Motor neuron (in vitro differentiated cells): Measurements from ENCODE around the gene AJM1. TPM values are rescaled to one million over a fixed set of nuclear protein-coding genes. Genes with fewer than 3 reads are reported as not detected.
"Not testable (repeated sequence)": the region's sequence is repeated elsewhere in the genome, so short reads cannot be mapped to it uniquely, and the experiment has no call there.

Experiments
- ATAC-seq, 8 experiments: fragments of 200-7000 bp; cut with Tn5 transposase; replicated peaks in 6 of 8; 2 replicates each; pipeline ENCODE4 v1.8.0; 2021; ENCODE audit warnings: mild to moderate bottlenecking in 8 of 8, moderate library complexity in 8 of 8
- H3K27ac ChIP-seq, 2 donors: fragments of 250-450 bp; sonication (Bioruptor Pico); 2 replicates each; pipeline ENCODE4 v1.9.0; 2021; ENCODE audit warnings: antibody characterized with exemption in 2 of 2, mild to moderate bottlenecking in 2 of 2, moderate library complexity in 1 of 2
- H3K4me1 ChIP-seq, 2 donors: fragments of 250-450 bp; sonication (Bioruptor Pico); replicated peaks in 1 of 2; 2 replicates each; pipeline ENCODE4 v1.6.1; 2021; ENCODE audit warnings: antibody characterized with exemption in 2 of 2, mild to moderate bottlenecking in 2 of 2, moderate library complexity in 1 of 2
- H3K4me3 ChIP-seq, 5 donors: fragments of 250-450 bp; sonication (Bioruptor Pico); 2 replicates each; pipeline ENCODE4 v1.9.0; 2021; ENCODE audit warnings: antibody characterized with exemption in 5 of 5, mild to moderate bottlenecking in 5 of 5, moderate library complexity in 4 of 5
- WGBS, 10 experiments: fragments of 450-650 bp; shearing (Covaris generic); methylation state at CpG; one replicate each; pipeline ENCODE4 v1.0.0; 2022; 5-methylcytosine and 5-hydroxymethylcytosine counted together
- in situ Hi-C, 9 experiments: fragments of 400-800 bp; cut with MboI; loops; one replicate each; pipeline ENCODE4 v1.15.0; 2021; ENCODE audit warnings: low sequenced_read_pairs in 9 of 9, low pct_unique_long_range_greater_than_20kb in 2 of 9; ENCODE audit not compliant: unreplicated experiment in 9 of 9
- total RNA-seq, 8 experiments: library from RNA; unstranded; fragments of 300-600 nt; gene quantifications; 2 replicates each; pipeline versions ENCODE4 v1.2.3 to v1.2.4, GENCODE V29; 2022

AJM1 gene
- total RNA-seq, result 1 to 10 TPM; 1.2 to 5.5 (median 2.6) TPM

GRCh38 chr9:136842380-136842948 lies at the start of gene AJM1:
Gene AJM1, plus strand, starts transcription at chr9:136842478. Its CDS starts 1,937 bp downstream, at chr9:136844415.
- 6% methylated on average over 5 of the region's 27 CpGs; no CpG with 5 or more reads in 9 of the 10 experiments for WGBS, 10 experiments
- Histone ChIP-seq H3K4me3 (peak within 1 kb of the TSS; percentile 39 to 72 (median 44)), H3K27ac (peak within 1 kb of the TSS; percentile 77 to 88), H3K4me1 (peaks cover 49 to 59% of the 10 kb centered on the region in 2 donors)
- peak; percentile 58 to 76 (median 66) for ATAC-seq
- in situ Hi-C loops, result not testable (repeated sequence)

DNA sequence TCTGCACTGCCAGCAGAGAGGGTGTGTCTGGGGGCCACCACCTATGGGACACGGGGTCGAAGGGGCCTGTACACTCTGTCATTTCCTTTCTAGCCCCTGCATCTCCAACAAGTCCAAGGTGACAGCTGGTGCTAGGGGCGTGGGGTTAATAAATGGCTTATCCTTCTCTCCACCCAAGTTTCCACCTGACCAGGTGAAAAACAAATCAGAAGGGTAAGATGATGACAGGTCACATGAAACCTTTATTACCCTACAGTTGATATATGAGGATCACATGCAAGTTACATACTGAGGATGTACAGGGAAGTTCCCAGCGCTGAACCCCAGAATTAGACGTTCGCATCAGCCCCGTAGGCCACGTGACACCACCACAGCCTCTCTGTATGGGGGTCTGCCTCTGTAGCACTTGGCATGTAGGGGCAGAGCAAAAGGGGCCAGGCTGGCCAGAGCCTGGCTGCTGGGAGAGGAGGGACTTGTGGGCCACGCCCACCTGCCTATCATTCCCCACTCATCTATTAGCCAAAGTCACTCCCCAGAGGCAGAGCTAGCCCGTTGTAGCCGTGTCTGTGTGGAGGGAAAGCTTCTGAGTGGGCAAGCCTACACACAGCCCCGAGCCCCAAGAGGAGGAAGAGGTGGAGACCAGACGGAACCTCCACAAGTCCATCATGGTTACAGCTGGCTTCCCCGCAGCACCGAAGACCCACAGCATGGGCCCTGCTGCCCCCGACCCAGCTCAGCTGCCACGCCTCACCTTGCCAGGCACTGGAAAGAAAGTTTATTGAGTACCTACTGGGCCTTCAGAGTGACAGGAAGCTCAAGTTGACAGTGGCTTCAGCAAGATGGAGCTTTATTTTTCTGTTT lies 49.0 kb upstream of the AJM1 start:
- ATAC-seq, result no peak
- no peak overlapping the region for H3K4me3 ChIP-seq
- 66 to 88% (median 82%) methylated on average over 3 to 9 of the region's 17 CpGs; no CpG with 5 or more reads in 7 of the 10 experiments for WGBS, 10 experiments
- in situ Hi-C loops, result loop anchor here in 7 of 9 experiments (25.0 kb wide), 1 partner anchor 244 kb away; the partner anchor contains the start of genes ABCA2 (in 7 of the 7), FUT7 (in 7 of the 7) and NPDC1 (in 7 of the 7)
- H3K27ac ChIP-seq, result no peak overlapping the region
- H3K4me1 ChIP-seq, result peaks cover 25 to 28% of the 10 kb centered on the region in 2 donors

- 86 to 100% (median 94%) methylated on average over 1 to 10 of the region's 14 CpGs; no CpG with 5 or more reads in 4 of the 10 experiments for WGBS, 10 experiments
- no peak overlapping the region for H3K27ac ChIP-seq
- in situ Hi-C loops, result loop anchor here in 7 of 9 experiments (25.0 kb wide), 1 partner anchor 243 kb away; the partner anchor contains the start of genes ABCA2 (in 7 of the 7), FUT7 (in 7 of the 7) and NPDC1 (in 7 of the 7)
- no peak for ATAC-seq
- H3K4me3 ChIP-seq, result no peak overlapping the region
- peaks cover 30 to 31% of the 10 kb centered on the region in 2 donors for H3K4me1 ChIP-seq
Measured at GRCh38 chr9:136794281-136794999, 47.8 kb upstream of the AJM1 start.

GRCh38 chr9:136795000-136795348 lies 47.3 kb upstream of the AJM1 start:
- WGBS, 10 experiments, result 52 to 100% (median 79%) methylated on average over 1 to 4 of the region's 6 CpGs; no CpG with 5 or more reads in 4 of the 10 experiments
- no peak overlapping the region for H3K27ac ChIP-seq
- H3K4me3 ChIP-seq, result no peak overlapping the region
- ATAC-seq, result no peak
- in situ Hi-C loops, result loop anchor here in 7 of 9 experiments (25.0 kb wide), 1 partner anchor 242 kb away; the partner anchor contains the start of genes ABCA2 (in 7 of the 7), FUT7 (in 7 of the 7) and NPDC1 (in 7 of the 7)
- H3K4me1 ChIP-seq, result peaks cover 31 to 34% of the 10 kb centered on the region in 2 donors

- Histone ChIP-seq H3K4me3 (no peak within 1 kb of the TSS), H3K27ac (no peak within 1 kb of the TSS), H3K4me1 (peaks cover 32 to 36% of the 10 kb centered on the region in 2 donors)
- 0 to 80% (median 41%) methylated on average over 1 to 5 of the region's 5 CpGs; no CpG with 5 or more reads in 4 of the 10 experiments for WGBS, 10 experiments
- no peak for ATAC-seq
- in situ Hi-C loops, result loop anchor here in 7 of 9 experiments (25.0 kb wide), 1 partner anchor 241 kb away; the partner anchor contains the start of genes ABCA2 (in 7 of the 7), FUT7 (in 7 of the 7) and NPDC1 (in 7 of the 7)
Measured at GRCh38 chr9:136796238-136796774, 46.0 kb upstream of the AJM1 start, which contains the start of gene CCDC183. Gene CCDC183, plus strand, starts transcription at chr9:136796338. Its CDS starts 60 bp downstream, at chr9:136796398.

DNA sequence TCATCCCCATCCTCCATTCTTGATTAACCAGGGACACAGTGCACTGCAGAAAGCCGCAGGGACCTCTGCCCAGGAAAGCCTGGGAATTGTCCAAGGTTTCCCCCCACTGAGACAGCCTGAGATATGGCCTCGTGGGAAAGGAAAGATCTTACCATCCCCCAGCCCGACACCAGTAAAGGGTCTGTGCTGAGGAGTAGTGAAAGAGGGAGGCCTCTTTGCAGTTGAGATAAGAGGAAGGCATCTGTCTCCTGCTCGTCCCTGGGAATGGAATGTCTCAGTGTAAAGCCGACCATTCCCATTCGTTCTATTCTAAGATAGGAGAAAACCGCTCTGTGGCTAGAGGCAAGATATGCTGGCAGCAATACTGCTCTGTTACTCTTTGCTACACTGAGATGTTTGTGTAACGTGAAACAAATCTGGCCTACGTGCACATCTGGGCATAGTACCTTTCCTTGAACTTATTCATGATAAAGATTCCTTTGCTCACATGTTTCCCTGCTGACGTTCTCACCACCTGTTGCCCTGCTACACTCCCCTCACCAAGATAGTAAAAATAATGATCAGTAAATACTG lies 45.4 kb upstream of the AJM1 start:
- in situ Hi-C loops, result loop anchor here in 7 of 9 experiments (25.0 kb wide), 1 partner anchor 240 kb away; the partner anchor contains the start of genes ABCA2 (in 7 of the 7), FUT7 (in 7 of the 7) and NPDC1 (in 7 of the 7)
- H3K27ac ChIP-seq, H3K4me3 ChIP-seq, ATAC-seq: not testable (repeated sequence)
- H3K4me1 ChIP-seq, result peaks cover 34 to 39% of the 10 kb centered on the region in 2 donors
- 0 to 82% (median 19%) methylated on average over 1 to 3 of the region's 10 CpGs; no CpG with 5 or more reads in 4 of the 10 experiments for WGBS, 10 experiments

DNA sequence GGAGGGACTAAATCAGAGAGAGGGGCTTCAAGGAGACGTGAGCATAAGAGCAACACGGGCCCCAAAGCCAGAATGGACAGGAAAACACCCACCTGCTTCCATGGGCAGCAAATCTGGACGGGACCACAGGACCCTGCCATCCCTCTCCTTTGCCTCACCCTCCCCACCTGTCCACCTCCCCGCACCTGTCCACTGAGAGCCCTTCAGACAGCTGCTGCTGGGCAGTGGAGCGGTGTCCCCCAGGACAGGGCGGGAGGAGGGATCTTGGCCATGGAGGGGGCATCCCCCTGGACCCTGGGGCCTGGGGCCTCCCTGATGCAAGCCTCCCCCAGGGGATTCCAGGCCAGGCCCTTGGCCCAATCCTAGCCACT lies 43.6 kb upstream of the AJM1 start:
- WGBS, 10 experiments, result 100% methylated on average over 1 of the region's 6 CpGs; no CpG with 5 or more reads in 9 of the 10 experiments
- peaks cover 29 to 36% of the 10 kb centered on the region in 2 donors for H3K4me1 ChIP-seq
- in situ Hi-C loops, result loop anchor here in 7 of 9 experiments (25.0 kb wide), 1 partner anchor 239 kb away; the partner anchor contains the start of genes ABCA2 (in 7 of the 7), FUT7 (in 7 of the 7) and NPDC1 (in 7 of the 7)
- no peak overlapping the region for H3K4me3 ChIP-seq
- ATAC-seq, result no peak
- H3K27ac ChIP-seq, result no peak overlapping the region

- in situ Hi-C loops, result loop anchor here in 7 of 9 experiments (25.0 kb wide), 1 partner anchor 238 kb away; the partner anchor contains the start of genes ABCA2 (in 7 of the 7), FUT7 (in 7 of the 7) and NPDC1 (in 7 of the 7)
- Histone ChIP-seq H3K27ac (peak overlapping the region in 1 of 2 donors; percentile 32), H3K4me3 (peak overlapping the region; percentile 36 to 44 (median 42)), H3K4me1 (peaks cover 29 to 36% of the 10 kb centered on the region in 2 donors)
- peak in 5 of 8 experiments; percentile 3 to 35 (median 34) for ATAC-seq
- WGBS, 10 experiments, result 41 to 42% methylated on average over 6 to 11 of the region's 35 CpGs; no CpG with 5 or more reads in 8 of the 10 experiments
Measured at GRCh38 chr9:136799079-136799853, 43.0 kb upstream of the AJM1 start.

DNA sequence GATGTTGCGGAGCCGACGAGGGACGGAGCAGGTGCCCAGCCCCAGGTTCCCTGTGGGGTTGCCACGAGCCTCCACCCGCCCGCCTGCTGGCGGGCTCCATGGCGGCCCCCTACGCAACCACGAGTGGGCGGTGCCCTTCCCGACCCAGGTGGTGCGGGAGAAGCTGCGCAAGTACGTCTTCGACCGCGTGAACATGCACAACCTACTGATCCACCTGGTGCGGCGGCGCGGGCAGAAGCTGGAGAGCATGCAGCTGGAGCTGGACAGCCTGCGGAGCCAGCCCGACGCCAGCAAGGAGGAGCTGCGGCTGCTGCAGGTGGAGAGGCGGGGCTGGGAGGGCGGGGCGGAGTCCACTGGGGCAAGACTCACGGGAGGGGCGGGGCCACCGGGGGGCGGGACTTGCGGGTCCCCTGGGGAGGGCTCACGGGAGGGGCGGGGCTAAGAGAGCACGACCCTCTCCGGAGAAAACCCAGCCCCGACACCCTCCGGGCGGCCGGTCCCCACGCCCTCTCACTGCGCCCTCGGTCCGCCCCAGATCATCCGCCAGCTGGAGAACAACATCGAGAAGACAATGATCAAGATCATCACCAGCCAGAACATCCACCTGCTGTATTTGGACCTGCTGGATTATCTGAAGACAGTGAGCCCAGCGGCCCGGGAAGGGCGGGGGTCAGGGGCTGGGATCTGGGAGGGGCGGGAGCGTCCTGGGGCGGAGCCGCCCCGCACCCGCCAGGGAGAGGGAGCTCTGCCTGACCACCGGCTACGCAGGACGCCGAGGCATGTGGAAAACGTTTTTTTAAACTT lies 42.2 kb upstream of the AJM1 start:
- H3K27ac ChIP-seq, result peak overlapping the region in 1 of 2 donors; percentile 40
- H3K4me3 ChIP-seq, result peak overlapping the region; percentile 36 to 44 (median 42)
- H3K4me1 ChIP-seq, result peaks cover 29 to 36% of the 10 kb centered on the region in 2 donors
- in situ Hi-C loops, result loop anchor here in 7 of 9 experiments (25.0 kb wide), 1 partner anchor 237 kb away; the partner anchor contains the start of genes ABCA2 (in 7 of the 7), FUT7 (in 7 of the 7) and NPDC1 (in 7 of the 7)
- WGBS, 10 experiments, result 0% methylated on average over 1 to 6 of the region's 63 CpGs; no CpG with 5 or more reads in 7 of the 10 experiments
- peak; percentile 51 to 86 (median 81) for ATAC-seq

GRCh38 chr9:136802321-136802720 lies 40.0 kb upstream of the AJM1 start:
- WGBS, 10 experiments, result 80 to 100% (median 95%) methylated on average over 1 to 4 of the region's 6 CpGs; no CpG with 5 or more reads in 5 of the 10 experiments
- peaks cover 19 to 28% of the 10 kb centered on the region in 2 donors for H3K4me1 ChIP-seq
- no peak overlapping the region for H3K27ac ChIP-seq
- no peak overlapping the region for H3K4me3 ChIP-seq
- in situ Hi-C loops, result no loop called here
- no peak for ATAC-seq
